ENCODE measurements around the gene DZIP3. TPM values are rescaled to one million over a fixed set of nuclear protein-coding genes. Genes with fewer than 3 reads are reported as not detected.
"Not testable (repeated sequence)": the region's sequence is repeated elsewhere in the genome, so short reads cannot be mapped to it uniquely, and the experiment has no call there.

DZIP3 gene
- total RNA-seq, 1 donor from 2014 or later: 89.0 TPM

- H3K4me1 ChIP-seq: no peaks in the 10 kb centered on the region
- TF ChIP-seq CTCF (IDR thresholded peaks at IDR 0.05): no peak
- no peak for TF ChIP-seq EZH2phosphoT487 (IDR thresholded peaks at IDR 0.05)
- no peak for TF ChIP-seq EZH2 (IDR thresholded peaks at IDR 0.05)
- no peaks in the 10 kb centered on the region for H3K9me3 ChIP-seq (ENCODE audit: low read depth)
- H3F3A ChIP-seq (ENCODE audit: low read depth): no peaks in the 10 kb centered on the region
- H3K79me2 ChIP-seq (ENCODE audit: low read depth): no peaks in the 10 kb centered on the region
- H3K27me3 ChIP-seq: no peaks in the 10 kb centered on the region
- H4K20me1 ChIP-seq (ENCODE audit: low read depth): no peaks in the 10 kb centered on the region
- H3K9ac ChIP-seq: no peak overlapping the region
- H3K4me2 ChIP-seq: no peak overlapping the region
- Mint-ChIP-seq H3K27me3 (ENCODE audit: insufficient read depth, low read depth) (no peaks in the 10 kb centered on the region), H3K4me1 (no peaks in the 10 kb centered on the region), H3K36me3 (peaks cover 15% of the 10 kb centered on the region), H3K27ac (no peak overlapping the region), H3K4me3 (no peak overlapping the region), H3K9me3 (no peaks in the 10 kb centered on the region)
- no peak overlapping the region for H3K27ac ChIP-seq
- no peak for DNase-seq (ENCODE audit: low spot score)
- H3K36me3 ChIP-seq: peaks cover 1% of the 10 kb centered on the region
- no peak overlapping the region for H2AFZ ChIP-seq (replicated peaks)
- H3K4me3 ChIP-seq: no peak overlapping the region
Observed at GRCh38 chr3:108629974-108630373, 40.5 kb downstream of the DZIP3 start.

- Histone ChIP-seq H3K9me3 (ENCODE audit: low read depth) (no peaks in the 10 kb centered on the region), H3K4me1 (no peaks in the 10 kb centered on the region), H3F3A (ENCODE audit: low read depth) (no peaks in the 10 kb centered on the region), H3K27me3 (no peaks in the 10 kb centered on the region), H3K4me3 (no peak overlapping the region), H3K4me2 (no peak overlapping the region), H3K36me3 (peaks cover 4% of the 10 kb centered on the region), H3K27ac (no peak overlapping the region), H2AFZ (replicated peaks) (no peak overlapping the region), H3K9ac (no peak overlapping the region), H3K79me2 (ENCODE audit: low read depth) (no peaks in the 10 kb centered on the region), H4K20me1 (ENCODE audit: low read depth) (no peaks in the 10 kb centered on the region)
- Mint-ChIP-seq H3K4me3 (no peak overlapping the region), H3K27ac (no peak overlapping the region), H3K9me3 (no peaks in the 10 kb centered on the region), H3K36me3 (peaks cover 32% of the 10 kb centered on the region), H3K4me1 (peaks cover 4% of the 10 kb centered on the region), H3K27me3 (ENCODE audit: insufficient read depth, low read depth) (peaks cover 2% of the 10 kb centered on the region)
- DNase-seq (ENCODE audit: low spot score): no peak
- TF ChIP-seq EZH2 (IDR thresholded peaks at IDR 0.05) (no peak), EZH2phosphoT487 (IDR thresholded peaks at IDR 0.05) (no peak), CTCF (IDR thresholded peaks at IDR 0.05) (no peak)
Observed at GRCh38 chr3:108642526-108642925, 53.0 kb downstream of the DZIP3 start.

- Histone ChIP-seq H4K20me1 (ENCODE audit: low read depth) (no peaks in the 10 kb centered on the region), H3F3A (ENCODE audit: low read depth) (no peaks in the 10 kb centered on the region), H3K9ac (no peak overlapping the region), H3K27me3 (no peaks in the 10 kb centered on the region), H2AFZ (replicated peaks) (no peak overlapping the region), H3K36me3 (peaks cover 15% of the 10 kb centered on the region), H3K9me3 (ENCODE audit: low read depth) (no peaks in the 10 kb centered on the region), H3K4me2 (no peak overlapping the region), H3K4me1 (no peaks in the 10 kb centered on the region), H3K27ac (no peak overlapping the region), H3K4me3 (no peak overlapping the region), H3K79me2 (ENCODE audit: low read depth) (no peaks in the 10 kb centered on the region)
- peaks cover 29% of the 10 kb centered on the region for H3K36me3 Mint-ChIP-seq
- H3K27me3 Mint-ChIP-seq (ENCODE audit: insufficient read depth, low read depth): peaks cover 2% of the 10 kb centered on the region
- H3K4me3 Mint-ChIP-seq: no peak overlapping the region
- H3K4me1 Mint-ChIP-seq: peaks cover 4% of the 10 kb centered on the region
- H3K27ac Mint-ChIP-seq: no peak overlapping the region
- no peak for DNase-seq (ENCODE audit: low spot score)
- no peaks in the 10 kb centered on the region for H3K9me3 Mint-ChIP-seq
- TF ChIP-seq EZH2 (IDR thresholded peaks at IDR 0.05): no peak
- TF ChIP-seq CTCF (IDR thresholded peaks at IDR 0.05): no peak
- TF ChIP-seq EZH2phosphoT487 (IDR thresholded peaks at IDR 0.05): no peak
Observed at GRCh38 chr3:108645364-108645763, 55.8 kb downstream of the DZIP3 start.

- H4K20me1 ChIP-seq (ENCODE audit: low read depth); H2AFZ ChIP-seq (replicated peaks); H3F3A ChIP-seq (ENCODE audit: low read depth); DNase-seq (ENCODE audit: low spot score); H3K27me3 Mint-ChIP-seq (ENCODE audit: insufficient read depth, low read depth); H3K4me3 ChIP-seq; H3K4me3 Mint-ChIP-seq; H3K27me3 ChIP-seq; H3K4me1 Mint-ChIP-seq; H3K79me2 ChIP-seq (ENCODE audit: low read depth); H3K27ac ChIP-seq; H3K27ac Mint-ChIP-seq; H3K4me1 ChIP-seq; H3K4me2 ChIP-seq; H3K9ac ChIP-seq: not testable (repeated sequence)
- peaks cover 13% of the 10 kb centered on the region for H3K9me3 ChIP-seq (ENCODE audit: low read depth)
- H3K9me3 Mint-ChIP-seq: peaks cover 23% of the 10 kb centered on the region
- peaks cover 17% of the 10 kb centered on the region for H3K36me3 ChIP-seq
- peaks cover 29% of the 10 kb centered on the region for H3K36me3 Mint-ChIP-seq
Observed at GRCh38 chr3:108655664-108656063, 66.1 kb downstream of the DZIP3 start.

Data from neural progenitor cell (in vitro differentiated cells).